ENCODE measurements around the gene KIR2DL3. TPM values are rescaled to one million over a fixed set of nuclear protein-coding genes. Genes with fewer than 3 reads are reported as not detected.

The KIR2DL3 gene
- total RNA-seq, 3 donors from 2014 or later (not counting 1 experiment from before 2014, with no cell fraction given), result 40.7 to 57.3 (median 54.1) TPM

GRCh38 chr19:54795758-54796157, 57.4 kb downstream of the KIR2DL3 start:
- TF ChIP-seq CTCF (IDR thresholded peaks at IDR 0.05), result no peak
- no peak for ATAC-seq
- 27% methylated on average over 1 of the region's 1 CpG for WGBS (ENCODE audit: insufficient coverage)
- intact Hi-C loops (cut with micrococcal nuclease), result no loop called here
- no peak overlapping the region for H3K27ac Mint-ChIP-seq
- H3K36me3 Mint-ChIP-seq, result no peaks in the 10 kb centered on the region
- no peak overlapping the region for H3K4me3 Mint-ChIP-seq
- Histone ChIP-seq H3K36me3 (ENCODE audit: control insufficient read depth, insufficient read depth, low read length) (no peaks in the 10 kb centered on the region), H3K4me1 (ENCODE audit: control insufficient read depth, insufficient read depth, low read length) (peaks cover 9% of the 10 kb centered on the region), H3K4me3 (ENCODE audit: low read length) (no peak overlapping the region), H3K27me3 (ENCODE audit: control insufficient read depth, insufficient read depth, low read length) (no peaks in the 10 kb centered on the region), H3K9me3 (ENCODE audit: control insufficient read depth, insufficient read depth, low read length) (no peaks in the 10 kb centered on the region), H3K27ac (ENCODE audit: low read length) (no peak overlapping the region)
- no peaks in the 10 kb centered on the region for H3K9me3 Mint-ChIP-seq
- H3K27me3 Mint-ChIP-seq (ENCODE audit: low read depth in 2 of 2), result peaks cover 0 to 4% of the 10 kb centered on the region in 2 donors
- DNase-seq, result no peak
- peaks cover 6 to 14% of the 10 kb centered on the region in 2 donors for H3K4me1 Mint-ChIP-seq

Other genes starting within 250 kb of the KIR2DL3 start
- 10 to 100 TPM; 44.1 to 67.7 (median 53.3) TPM for gene LAIR2, start 235.7 kb upstream of the KIR2DL3 start, total RNA-seq
- gene LILRA2, start 164.7 kb upstream of the KIR2DL3 start, total RNA-seq, result 1 to 10 TPM; 1.4 to 8.4 (median 5.6) TPM
- 10 to 100 TPM in 1 of 3 donors, 1 to 10 TPM in 2; 1.4 to 13.0 (median 6.1) TPM for gene LILRA1, start 144.9 kb upstream of the KIR2DL3 start, total RNA-seq
- gene LILRB1, start 108.0 kb upstream of the KIR2DL3 start, total RNA-seq, result 10 to 100 TPM; 18.4 to 44.4 (median 38.5) TPM
- 1 to 10 TPM; 1.5 to 3.6 (median 2.5) TPM for gene LILRB4, start 75.5 kb upstream of the KIR2DL3 start, total RNA-seq
- not detected for gene KIR3DL3, start 14.1 kb upstream of the KIR2DL3 start, total RNA-seq
- gene KIR2DL1, start 31.3 kb downstream of the KIR2DL3 start, total RNA-seq, result 10 to 100 TPM; 39.5 to 88.2 (median 70.8) TPM
- gene KIR2DL4, start 65.1 kb downstream of the KIR2DL3 start, total RNA-seq, result 10 to 100 TPM in 1 of 3 donors, 1 to 10 TPM in 2; 7.1 to 14.5 (median 7.3) TPM
- gene KIR3DL1, start 78.0 kb downstream of the KIR2DL3 start, total RNA-seq, result 10 to 100 TPM; 34.7 to 97.1 (median 41.2) TPM
- gene KIR2DS4, start 94.2 kb downstream of the KIR2DL3 start, total RNA-seq, result 100 to 1,000 TPM in 1 of 3 donors, 10 to 100 TPM in 2; 54.5 to 171 (median 56.4) TPM
- 10 to 100 TPM; 24.0 to 89.0 (median 65.1) TPM for gene KIR3DL2, start 111.9 kb downstream of the KIR2DL3 start, total RNA-seq
- 10 to 100 TPM in 1 of 3 donors, 1 to 10 TPM in 1, under 1 TPM in 1; 0.26 to 23.7 (median 6.7) TPM for gene FCAR, start 135.7 kb downstream of the KIR2DL3 start, total RNA-seq
- gene NCR1, start 167.6 kb downstream of the KIR2DL3 start, total RNA-seq, result 100 to 1,000 TPM; 213 to 342 (median 244) TPM
- not detected for gene NLRP7, start 209.0 kb downstream of the KIR2DL3 start, total RNA-seq
- 10 to 100 TPM; 30.2 to 71.2 (median 42.6) TPM for gene NLRP2, start 227.9 kb downstream of the KIR2DL3 start, total RNA-seq